ENCODE results near the gene LMO1. TPM values are rescaled to one million over a fixed set of nuclear protein-coding genes. Genes with fewer than 3 reads are reported as not detected.

Gene LMO1
- total RNA-seq, 4 donors from 2014 or later = 0.50 TPM; not detected in 3

DNA sequence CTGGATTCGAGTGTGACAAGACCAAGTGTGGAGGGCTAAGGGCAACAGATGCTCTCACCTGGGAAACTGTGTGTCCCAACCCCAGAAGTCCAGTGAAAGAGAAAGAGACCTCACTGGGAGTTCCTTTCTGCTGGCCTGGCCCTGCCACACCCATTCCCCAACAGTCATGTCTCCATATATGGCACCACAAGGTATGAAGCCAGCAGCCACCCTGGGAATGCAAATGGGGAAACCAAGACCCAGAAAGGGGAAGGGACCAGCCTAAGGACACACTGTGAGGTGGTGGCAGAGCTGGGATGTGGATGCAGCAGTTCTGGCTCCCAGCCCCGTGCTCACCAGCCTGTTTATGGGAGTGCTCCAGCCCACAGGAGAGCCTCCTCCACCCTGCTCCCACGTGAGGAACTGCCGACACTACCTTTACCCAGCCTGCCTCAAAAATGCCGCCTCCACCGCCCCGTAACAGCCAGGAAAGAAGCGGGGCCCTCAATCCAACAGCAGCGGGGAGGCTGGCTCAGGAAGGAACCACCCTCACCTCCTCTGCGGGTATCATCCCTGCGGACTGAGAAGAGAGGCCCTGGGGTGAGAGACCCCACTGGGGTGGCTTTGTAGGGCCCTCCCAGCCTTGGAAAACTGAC, 12.6 kb downstream of the LMO1 start:
- WGBS = 88% methylated on average over 10 of the region's 11 CpGs
- TF ChIP-seq, protein P1, sequence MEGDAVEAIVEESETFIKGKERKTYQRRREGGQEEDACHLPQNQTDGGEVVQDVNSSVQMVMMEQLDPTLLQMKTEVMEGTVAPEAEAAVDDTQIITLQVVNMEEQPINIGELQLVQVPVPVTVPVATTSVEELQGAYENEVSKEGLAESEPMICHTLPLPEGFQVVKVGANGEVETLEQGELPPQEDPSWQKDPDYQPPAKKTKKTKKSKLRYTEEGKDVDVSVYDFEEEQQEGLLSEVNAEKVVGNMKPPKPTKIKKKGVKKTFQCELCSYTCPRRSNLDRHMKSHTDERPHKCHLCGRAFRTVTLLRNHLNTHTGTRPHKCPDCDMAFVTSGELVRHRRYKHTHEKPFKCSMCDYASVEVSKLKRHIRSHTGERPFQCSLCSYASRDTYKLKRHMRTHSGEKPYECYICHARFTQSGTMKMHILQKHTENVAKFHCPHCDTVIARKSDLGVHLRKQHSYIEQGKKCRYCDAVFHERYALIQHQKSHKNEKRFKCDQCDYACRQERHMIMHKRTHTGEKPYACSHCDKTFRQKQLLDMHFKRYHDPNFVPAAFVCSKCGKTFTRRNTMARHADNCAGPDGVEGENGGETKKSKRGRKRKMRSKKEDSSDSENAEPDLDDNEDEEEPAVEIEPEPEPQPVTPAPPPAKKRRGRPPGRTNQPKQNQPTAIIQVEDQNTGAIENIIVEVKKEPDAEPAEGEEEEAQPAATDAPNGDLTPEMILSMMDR (IDR thresholded peaks at IDR 0.05) = no peak
- TF ChIP-seq EP300 (IDR thresholded peaks at IDR 0.05) = no peak
- TF ChIP-seq POLR2AphosphoS5 (IDR thresholded peaks at IDR 0.05) = no peak
- no peak for TF ChIP-seq POLR2A (IDR thresholded peaks at IDR 0.05; ENCODE audit: low read depth)
- no peaks in the 10 kb centered on the region for H3K36me3 ChIP-seq
- no peaks in the 10 kb centered on the region for H3K27me3 ChIP-seq
- H3K27ac ChIP-seq (replicated peaks in 1 of 4) = no peak overlapping the region
- no peaks in the 10 kb centered on the region for H3K4me1 ChIP-seq
- DNase-seq (ENCODE audit: extremely low spot score) = no peak
- intact Hi-C loops (cut with DNase I) = no loop called here
- H3K9me3 ChIP-seq = no peaks in the 10 kb centered on the region
- H3K4me3 ChIP-seq = no peak overlapping the region

DNA sequence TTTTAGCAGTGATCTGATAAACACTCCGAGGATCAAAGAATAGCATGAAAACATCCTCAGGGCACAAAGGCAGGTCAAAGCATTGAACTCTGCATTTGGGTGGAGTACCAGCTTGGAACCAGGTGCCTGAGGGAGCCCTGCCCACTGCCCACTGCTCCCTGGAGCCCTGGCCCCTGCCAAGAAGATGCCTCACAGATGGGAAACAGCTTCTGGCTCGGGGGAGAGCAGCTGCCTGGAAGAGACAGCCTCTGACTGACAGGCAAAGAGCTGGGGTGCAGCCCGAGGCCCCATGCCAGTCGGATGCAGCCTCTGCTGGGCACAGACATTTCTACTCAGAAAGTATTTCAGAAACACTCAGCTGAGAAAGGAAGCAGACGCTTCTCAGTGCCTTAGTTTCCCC, 13.2 kb downstream of the LMO1 start:
- no peak overlapping the region for H3K27ac ChIP-seq (replicated peaks in 1 of 4)
- no peaks in the 10 kb centered on the region for H3K27me3 ChIP-seq
- TF ChIP-seq POLR2A (IDR thresholded peaks at IDR 0.05; ENCODE audit: low read depth) (no peak), EP300 (IDR thresholded peaks at IDR 0.05) (no peak), POLR2AphosphoS5 (IDR thresholded peaks at IDR 0.05) (no peak)
- TF ChIP-seq, protein P1 (IDR thresholded peaks at IDR 0.05) = no peak
- no peaks in the 10 kb centered on the region for H3K9me3 ChIP-seq
- 56% methylated on average over 5 of the region's 5 CpGs for WGBS
- DNase-seq (ENCODE audit: extremely low spot score) = no peak
- H3K4me3 ChIP-seq = no peak overlapping the region
- H3K36me3 ChIP-seq = no peaks in the 10 kb centered on the region
- intact Hi-C loops (cut with DNase I) = no loop called here
- H3K4me1 ChIP-seq = no peaks in the 10 kb centered on the region

DNA sequence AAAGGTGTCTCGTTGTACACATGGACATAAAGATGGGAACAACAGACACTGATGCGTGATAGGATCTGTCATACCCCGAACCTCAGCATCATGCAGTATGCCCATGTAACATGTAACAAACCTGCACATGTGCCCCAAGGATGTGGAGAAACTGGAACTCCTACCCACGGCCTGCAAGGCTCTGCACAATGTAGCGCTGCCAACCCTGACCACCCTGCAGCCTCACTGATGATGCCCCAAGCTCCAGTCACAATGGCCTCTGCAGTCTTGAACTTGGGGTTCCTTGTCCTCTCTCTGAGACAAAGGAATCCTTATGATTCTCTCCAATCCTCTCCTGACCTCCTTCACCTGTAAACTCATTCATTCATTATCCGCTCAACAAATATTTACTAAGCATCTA, 14.2 kb downstream of the LMO1 start:
- intact Hi-C loops (cut with DNase I) = no loop called here
- Histone ChIP-seq H3K9me3 (no peaks in the 10 kb centered on the region), H3K36me3 (no peaks in the 10 kb centered on the region), H3K4me1 (no peaks in the 10 kb centered on the region), H3K4me3 (no peak overlapping the region), H3K27me3 (peaks cover 0 to 5% (median 0%) of the 10 kb centered on the region in 4 donors), H3K27ac (replicated peaks in 1 of 4) (no peak overlapping the region)
- TF ChIP-seq EP300 (IDR thresholded peaks at IDR 0.05) = no peak
- TF ChIP-seq POLR2AphosphoS5 (IDR thresholded peaks at IDR 0.05) = no peak
- TF ChIP-seq, protein P1 (IDR thresholded peaks at IDR 0.05) = no peak
- no peak for TF ChIP-seq POLR2A (IDR thresholded peaks at IDR 0.05; ENCODE audit: low read depth)
- 94% methylated on average over 5 of the region's 6 CpGs for WGBS
- DNase-seq (ENCODE audit: extremely low spot score) = no peak

DNA sequence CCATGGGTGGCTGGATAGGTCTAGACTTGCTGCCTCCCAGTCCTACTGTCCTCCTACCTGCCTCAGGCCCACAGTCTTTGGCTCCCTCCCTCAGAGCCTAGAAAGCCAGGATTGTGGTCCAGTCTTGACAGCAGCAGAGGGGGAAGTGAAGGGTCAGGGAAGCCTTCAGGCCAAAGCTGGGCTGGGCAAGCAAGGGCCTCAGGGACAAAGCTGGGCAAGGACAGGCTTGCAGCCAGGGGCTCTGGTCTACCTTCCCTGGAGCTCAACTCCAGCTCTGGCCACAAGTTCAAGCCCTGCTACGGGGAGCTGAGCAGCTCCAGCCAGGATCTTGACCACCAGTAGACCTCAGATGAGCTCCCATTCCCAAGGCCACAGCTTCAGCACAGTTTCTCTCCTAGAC, 14.9 kb downstream of the LMO1 start:
- no peak for TF ChIP-seq POLR2A (IDR thresholded peaks at IDR 0.05; ENCODE audit: low read depth)
- no peak for TF ChIP-seq EP300 (IDR thresholded peaks at IDR 0.05)
- TF ChIP-seq, protein P1 (IDR thresholded peaks at IDR 0.05) = no peak
- no peak for TF ChIP-seq POLR2AphosphoS5 (IDR thresholded peaks at IDR 0.05)
- H3K27me3 ChIP-seq = peaks cover 0 to 5% (median 0%) of the 10 kb centered on the region in 4 donors
- no peak overlapping the region for H3K27ac ChIP-seq (replicated peaks in 1 of 4)
- no peaks in the 10 kb centered on the region for H3K4me1 ChIP-seq
- WGBS = no CpG with 5 or more reads among the region's 1 CpG
- DNase-seq (ENCODE audit: extremely low spot score) = no peak
- intact Hi-C loops (cut with DNase I) = no loop called here
- H3K4me3 ChIP-seq = no peak overlapping the region
- no peaks in the 10 kb centered on the region for H3K36me3 ChIP-seq
- no peaks in the 10 kb centered on the region for H3K9me3 ChIP-seq

DNA sequence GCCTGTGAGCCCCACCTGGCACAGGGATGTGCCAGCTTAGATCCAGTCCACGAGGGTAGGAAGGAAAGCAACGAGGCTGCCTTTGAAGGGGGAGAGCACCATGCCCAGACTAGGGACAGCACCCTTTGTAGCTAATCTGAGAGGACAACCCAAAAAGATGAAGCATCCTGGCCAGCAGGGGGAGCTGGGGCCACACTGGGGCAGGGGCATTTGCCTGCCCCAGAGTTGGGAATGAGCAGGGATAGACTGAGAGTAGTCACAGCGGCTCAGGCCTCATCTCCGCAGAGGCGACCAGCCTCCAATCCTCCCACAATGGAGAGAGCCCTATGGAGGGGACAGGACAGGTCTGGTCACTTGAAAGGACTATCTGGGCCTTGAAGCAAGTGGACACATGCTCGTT, 16.4 kb downstream of the LMO1 start:
- no peaks in the 10 kb centered on the region for H3K9me3 ChIP-seq
- no peak for DNase-seq (ENCODE audit: extremely low spot score)
- WGBS = 87% methylated on average over 5 of the region's 6 CpGs
- no peak overlapping the region for H3K4me3 ChIP-seq
- H3K27ac ChIP-seq (replicated peaks in 1 of 4) = no peak overlapping the region
- intact Hi-C loops (cut with DNase I) = no loop called here
- no peaks in the 10 kb centered on the region for H3K36me3 ChIP-seq
- TF ChIP-seq EP300 (IDR thresholded peaks at IDR 0.05) = no peak
- TF ChIP-seq, protein P1 (IDR thresholded peaks at IDR 0.05) = peak; percentile 28 to 44 (median 31)
- H3K27me3 ChIP-seq = peaks cover 0 to 10% (median 0%) of the 10 kb centered on the region in 4 donors
- no peaks in the 10 kb centered on the region for H3K4me1 ChIP-seq

Data from esophagus muscularis mucosa (tissue), 4 donors.